K562 (cell line): ENCODE data around the gene STMN3. TPM values are rescaled to one million over a fixed set of nuclear protein-coding genes. Genes with fewer than 3 reads are reported as not detected.

Source experiments
- ARNT ChIP-seq, 2 experiments: fragments of 450-650 bp; IDR thresholded peaks; 2 replicates each; pipeline ENCODE4 v1.6.1; 2016; ENCODE audit warnings: mild to moderate bottlenecking in 1 of 2
- CREB1 ChIP-seq, 2 experiments: sonication (generic) in 1 of 2; formaldehyde crosslinking in 1 of 2; IDR thresholded peaks; 2 replicates each; pipeline versions ENCODE4 v1.6.1 to v1.8.0; 2012 to 2022; ENCODE audit warnings: inconsistent platforms in 1 of 2, mild to moderate bottlenecking in 1 of 2, missing genetic modification reagents in 1 of 2, moderate library complexity in 1 of 2
- CREBBP ChIP-seq: IDR thresholded peaks from one replicate; pipeline ENCODE4 v1.6.1; 2012; ENCODE audit warnings: low read depth, mild to moderate bottlenecking, control low read depth, inconsistent platforms, low read length
- DMBX1 ChIP-seq: fragments of 250-450 bp; sonication (Bioruptor Pico); IDR thresholded peaks from 2 replicates; pipeline ENCODE4 v1.8.0; 2022; ENCODE audit warnings: inconsistent platforms, mild to moderate bottlenecking, moderate library complexity, borderline replicate concordance
- ETV1 ChIP-seq: fragments of 450-650 bp; conservative IDR thresholded peaks from 2 replicates; pipeline ENCODE4 v1.6.1; 2016; ENCODE audit warnings: missing genetic modification characterization, control low read depth, low read depth, missing compliant biosample characterization
- FOSL1 ChIP-seq: fragments of 200-800 bp; sonication (Bioruptor generic); conservative IDR thresholded peaks from 2 replicates; pipeline ENCODE4 v1.6.1; 2016; ENCODE audit warnings: missing genetic modification characterization, missing compliant biosample characterization
- FOXA1 ChIP-seq: fragments of 450-650 bp; IDR thresholded peaks from 2 replicates; pipeline ENCODE4 v1.6.1; 2016; ENCODE audit warnings: mild to moderate bottlenecking, borderline replicate concordance
- HBP1 ChIP-seq: fragments of 450-650 bp; formaldehyde crosslinking; IDR thresholded peaks from 2 replicates; pipeline ENCODE4 v1.4.0; 2022; ENCODE audit warnings: missing genetic modification characterization
- HDAC8 ChIP-seq: fragments of 450-650 bp; IDR thresholded peaks from 2 replicates; pipeline ENCODE4 v1.6.1; 2016; ENCODE audit warnings: mild to moderate bottlenecking, missing genetic modification characterization, moderate library complexity, missing compliant biosample characterization
- HLTF ChIP-seq: fragments of 450-650 bp; IDR thresholded peaks from 2 replicates; pipeline ENCODE4 v1.6.1; 2016
- JUND ChIP-seq, 2 experiments: IDR thresholded peaks; 2 replicates in 1 of 2; 3 replicates in 1 of 2; pipeline ENCODE4 v1.6.1; 2011; ENCODE audit warnings: borderline replicate concordance in 2 of 2, low read depth in 2 of 2, low read length in 2 of 2, improper control_type of control experiment in 1 of 2, missing biosample characterization in 1 of 2, missing genetic modification characterization in 1 of 2, missing genetic modification reagents in 1 of 2
- NBN ChIP-seq: fragments of 450-650 bp; IDR thresholded peaks from 2 replicates; pipeline ENCODE4 v1.6.1; 2016; ENCODE audit warnings: low read depth, mild to moderate bottlenecking
- NEUROD1 ChIP-seq: fragments of 150-350 bp; IDR thresholded peaks from 2 replicates; pipeline ENCODE4 v1.6.1; 2014; ENCODE audit warnings: borderline replicate concordance, low read length, low read depth; ENCODE audit not compliant: partially characterized antibody
- OTX1 ChIP-seq: fragments of 450-650 bp; formaldehyde crosslinking; IDR thresholded peaks from 2 replicates; pipeline ENCODE4 v1.4.0; 2022; ENCODE audit warnings: mild to moderate bottlenecking
- POLR2H ChIP-seq: IDR thresholded peaks from 2 replicates; pipeline ENCODE4 v1.6.1; 2016; ENCODE audit warnings: missing genetic modification characterization, low read depth, mild to moderate bottlenecking, control low read depth, missing compliant biosample characterization, moderate library complexity
- PURB ChIP-seq: sonication (generic); formaldehyde crosslinking; IDR thresholded peaks from 2 replicates; pipeline ENCODE4 v1.9.0; 2021; ENCODE audit warnings: low read depth, mild to moderate bottlenecking, missing genetic modification reagents
- SMARCA4 ChIP-seq: fragments of 450-650 bp; IDR thresholded peaks from 2 replicates; pipeline ENCODE4 v1.6.1; 2016
- STAT5B ChIP-seq: fragments of 250-450 bp; sonication (Bioruptor Pico); IDR thresholded peaks from 2 replicates; pipeline ENCODE4 v1.8.0; 2021; ENCODE audit warnings: mild to moderate bottlenecking, inconsistent platforms
- TBP ChIP-seq: optimal IDR thresholded peaks from 2 replicates; pipeline ENCODE3; 2011; ENCODE audit warnings: low read depth, low read length, improper control_type of control experiment
- ZBTB7A ChIP-seq: IDR thresholded peaks from 2 replicates; pipeline ENCODE4 v1.6.1; 2011; ENCODE audit warnings: low read depth, mild to moderate bottlenecking, low read length, moderate library complexity, borderline replicate concordance; ENCODE audit not compliant: control insufficient read depth
- ZNF274 ChIP-seq: IDR thresholded peaks from 2 replicates; pipeline ENCODE4 v1.6.1; 2011; ENCODE audit warnings: low read depth, mild to moderate bottlenecking, low read length, moderate library complexity, borderline replicate concordance
- ZNF696 ChIP-seq: fragments of 250-450 bp; sonication (Bioruptor Pico); conservative IDR thresholded peaks from 2 replicates; pipeline ENCODE4 v1.4.0; 2020; ENCODE audit warnings: mild to moderate bottlenecking, moderate library complexity
- ZNF77 ChIP-seq: fragments of 250-450 bp; sonication (Bioruptor Pico); IDR thresholded peaks from 2 replicates; pipeline ENCODE4 v1.5.0; 2020
- polyA plus RNA-seq, 8 experiments: library from polyadenylated mRNA; depleted of rRNA in 4 of 8; stranded (reverse) in 5 of 8; unstranded in 3 of 8; fragments of >200 nt; fragmentation: Nextera tagmentation in 2 of 8; fragmentation: Illumina TruSeq in 1 of 8; extraction: Ambion mirVana in 2 of 8; extraction: Trizol in 1 of 8; gene quantifications; 2 replicates each; pipeline versions ENCODE4 v1.2.1 to v1.2.3, GENCODE V29; 2011 to 2014; ENCODE audit warnings: inconsistent platforms in 1 of 8, missing spikeins in 1 of 8
- total RNA-seq, 7 experiments: library from RNA; depleted of rRNA in 6 of 7; stranded (reverse); fragments of >200 nt in 6 of 7; fragmentation: Illumina TruSeq in 2 of 7; extraction: Trizol in 2 of 7; gene quantifications; 2 replicates each; pipeline versions ENCODE4 v1.2.1 to v1.2.3, GENCODE V29; 2011 to 2021; ENCODE audit warnings: low replicate concordance in 1 of 7
- TF ChIP-seq, protein P1 (sequence below): fragments of 250-450 bp; sonication (Bioruptor Pico); IDR thresholded peaks from 2 replicates; pipeline ENCODE4 v1.4.0; 2020; ENCODE audit warnings: mild to moderate bottlenecking, moderate library complexity

STMN3 gene
- total and polyA plus RNA-seq, 9 of the 15 experiments (the other 6 are each of a cell fraction or from before 2014, with no cell fraction given): 0.70 to 65.6 (median 29.4) TPM

DNA sequence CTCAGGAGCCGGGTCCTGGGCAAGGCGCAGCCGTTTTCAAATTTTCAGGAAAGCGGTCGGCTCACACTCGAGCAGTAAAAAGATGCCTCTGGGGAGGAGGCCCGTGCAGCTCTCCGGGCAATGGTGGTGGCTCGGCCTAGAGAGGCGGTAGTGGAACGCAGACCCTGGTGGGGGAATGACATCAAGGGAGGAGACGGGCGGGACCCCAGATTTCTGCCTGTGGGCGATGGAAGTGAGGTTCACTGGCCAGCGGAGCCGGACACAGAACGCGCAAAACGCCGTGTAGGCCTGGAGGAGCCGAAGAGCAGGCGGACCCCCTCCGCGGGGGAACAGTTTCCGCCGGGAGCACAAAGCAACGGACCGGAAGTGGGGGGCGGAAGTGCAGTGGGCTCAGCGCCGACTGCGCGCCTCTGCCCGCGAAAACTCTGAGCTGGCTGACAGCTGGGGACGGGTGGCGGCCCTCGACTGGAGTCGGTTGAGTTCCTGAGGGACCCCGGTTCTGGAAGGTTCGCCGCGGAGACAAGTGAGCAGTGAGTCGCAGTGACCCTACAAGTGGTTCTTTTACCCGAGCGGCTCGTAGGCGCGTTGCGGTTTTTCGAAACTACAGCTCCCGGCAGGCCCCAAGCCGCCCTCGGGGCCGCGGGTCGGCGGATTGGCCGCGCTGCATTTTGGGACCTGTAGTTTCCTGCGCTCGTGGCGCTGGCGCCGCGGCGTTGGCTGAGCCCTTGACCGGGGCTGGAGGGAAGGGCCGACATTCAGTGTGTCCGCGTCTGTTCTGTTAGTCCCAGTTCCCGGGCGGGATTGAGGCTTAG, 4.9 kb upstream of the STMN3 start, which contains the start of gene RTEL1 (continued):
- TF ChIP-seq ARNT (IDR thresholded peaks at IDR 0.05): peak; percentile 18 to 34; a peak in 1 of 4 replicates
- peak; percentile 70 for TF ChIP-seq NBN
- peak; percentile 58 for TF ChIP-seq CREB1 (IDR thresholded peaks at IDR 0.05)
- peak; percentile 15; the same call in 1 of the 2 replicates for TF ChIP-seq CREB1 (CRISPR knock-in tag; IDR thresholded peaks at IDR 0.05)
- TF ChIP-seq CREBBP: no peak
- TF ChIP-seq JUND (IDR thresholded peaks at IDR 0.05; ENCODE audit: borderline replicate concordance, low read depth, low read length): peak; percentile 42
- TF ChIP-seq JUND (tag; IDR thresholded peaks at IDR 0.05; ENCODE audit: borderline replicate concordance, low read depth, low read length): peak; percentile 40; the same call in 1 of the 3 replicates
- TF ChIP-seq DMBX1 (CRISPR knock-in tag): peak; percentile 49; the same call in 1 of the 2 replicates
- TF ChIP-seq FOXA1: no peak
- TF ChIP-seq POLR2H: no peak
- TF ChIP-seq ZNF696 (CRISPR knock-in tag): no peak
- peak; percentile 87 for TF ChIP-seq ETV1
- TF ChIP-seq ZNF77 (CRISPR knock-in tag): no peak
- TF ChIP-seq TBP: peak; percentile 85
- peak; percentile 66 for TF ChIP-seq NEUROD1
- TF ChIP-seq, protein P1, sequence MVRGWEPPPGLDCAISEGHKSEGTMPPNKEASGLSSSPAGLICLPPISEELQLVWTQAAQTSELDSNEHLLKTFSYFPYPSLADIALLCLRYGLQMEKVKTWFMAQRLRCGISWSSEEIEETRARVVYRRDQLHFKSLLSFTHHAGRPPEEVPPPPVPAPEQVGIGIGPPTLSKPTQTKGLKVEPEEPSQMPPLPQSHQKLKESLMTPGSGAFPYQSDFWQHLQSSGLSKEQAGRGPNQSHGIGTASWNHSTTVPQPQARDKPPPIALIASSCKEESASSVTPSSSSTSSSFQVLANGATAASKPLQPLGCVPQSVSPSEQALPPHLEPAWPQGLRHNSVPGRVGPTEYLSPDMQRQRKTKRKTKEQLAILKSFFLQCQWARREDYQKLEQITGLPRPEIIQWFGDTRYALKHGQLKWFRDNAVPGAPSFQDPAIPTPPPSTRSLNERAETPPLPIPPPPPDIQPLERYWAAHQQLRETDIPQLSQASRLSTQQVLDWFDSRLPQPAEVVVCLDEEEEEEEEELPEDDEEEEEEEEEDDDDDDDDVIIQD (CRISPR knock-in tag): no peak
- TF ChIP-seq OTX1 (CRISPR knock-in tag): peak; percentile 44; the same call in 1 of the 2 replicates
- TF ChIP-seq PURB (CRISPR knock-in tag): no peak
- TF ChIP-seq HDAC8 (tag): peak; percentile 67; the same call in 1 of the 2 replicates
- peak; percentile 45; the same call in 1 of the 2 replicates for TF ChIP-seq HBP1 (CRISPR knock-in tag)
- peak; percentile 40; the same call in 1 of the 2 replicates for TF ChIP-seq FOSL1 (tag)
- peak; percentile 44; the same call in 1 of the 2 replicates for TF ChIP-seq ZBTB7A
- no peak for TF ChIP-seq SMARCA4
- TF ChIP-seq ZNF274: no peak
- peak; percentile 68; the same call in 1 of the 2 replicates for TF ChIP-seq HLTF
- no peak for TF ChIP-seq STAT5B (CRISPR knock-in tag)
